HepG2 (cell line): Measurements from ENCODE around the gene DTNB. TPM values are rescaled to one million over a fixed set of nuclear protein-coding genes. Genes with fewer than 3 reads are reported as not detected.
A peak's percentile ranks its signal among the peaks of the same experiment; 100 is the strongest.

Source experiments
- ATF6 ChIP-seq: sonication (generic); formaldehyde crosslinking; conservative IDR thresholded peaks from 2 replicates; pipeline ENCODE4 v1.4.0; 2020; ENCODE audit warnings: missing genetic modification reagents
- FUBP1 ChIP-seq: sonication (generic); formaldehyde crosslinking; IDR thresholded peaks from 2 replicates; pipeline ENCODE4 v1.5.1; 2020; ENCODE audit warnings: missing genetic modification reagents, mild to moderate bottlenecking, borderline replicate concordance
- GFI1 ChIP-seq: sonication (generic); formaldehyde crosslinking; IDR thresholded peaks from 2 replicates; pipeline ENCODE4 v1.5.0; 2020; ENCODE audit warnings: missing genetic modification reagents, mild to moderate bottlenecking, borderline replicate concordance
- MXD1 ChIP-seq: sonication (generic); formaldehyde crosslinking; IDR thresholded peaks from 2 replicates; pipeline ENCODE4 v1.4.0; 2020; ENCODE audit warnings: mild to moderate bottlenecking, missing genetic modification reagents
- REST ChIP-seq, 2 experiments: IDR thresholded peaks; 2 replicates each; pipeline ENCODE4 v1.6.1; 2011 to 2012; ENCODE audit warnings: low read length in 2 of 2, borderline replicate concordance in 1 of 2, low read depth in 1 of 2, mild to moderate bottlenecking in 1 of 2, moderate library complexity in 1 of 2
- ZBTB43 ChIP-seq: sonication (generic); formaldehyde crosslinking; conservative IDR thresholded peaks from 2 replicates; pipeline ENCODE4 v1.4.0; 2020; ENCODE audit warnings: missing genetic modification reagents
- ZBTB46 ChIP-seq: sonication (generic); formaldehyde crosslinking; IDR thresholded peaks from 2 replicates; pipeline ENCODE4 v1.4.0; 2020; ENCODE audit warnings: mild to moderate bottlenecking, missing genetic modification reagents, borderline replicate concordance
- ZNF205 ChIP-seq: IDR thresholded peaks from 2 replicates; pipeline ENCODE4 v1.6.1; 2018; ENCODE audit warnings: missing biosample characterization, missing genetic modification reagents
- ZNF800 ChIP-seq: sonication (generic); formaldehyde crosslinking; IDR thresholded peaks from 2 replicates; pipeline ENCODE4 v1.4.0; 2020; ENCODE audit warnings: missing genetic modification reagents
- ZUFSP ChIP-seq: sonication (generic); formaldehyde crosslinking; IDR thresholded peaks from 2 replicates; pipeline ENCODE4 v1.9.0; 2021; ENCODE audit warnings: missing genetic modification reagents, mild to moderate bottlenecking, borderline replicate concordance
- polyA plus RNA-seq, 8 experiments: library from polyadenylated mRNA; depleted of rRNA in 3 of 8; stranded (reverse) in 7 of 8; unstranded in 1 of 8; fragments of >200 nt; fragmentation: Illumina TruSeq in 4 of 8; extraction: Trizol in 4 of 8; gene quantifications; 2 replicates each; pipeline versions ENCODE4 v1.2.1 to v1.2.3, GENCODE V29; 2011 to 2016; ENCODE audit warnings: low read depth in 4 of 8, missing spikeins in 1 of 8, mixed read lengths in 1 of 8; ENCODE audit not compliant: insufficient read depth in 1 of 8
- total RNA-seq, 5 experiments: library from RNA; depleted of rRNA; stranded (reverse); fragments of >200 nt; fragmentation: Illumina TruSeq; extraction: Trizol; gene quantifications; 2 replicates each; pipeline ENCODE4 v1.2.3, GENCODE V29; 2016; ENCODE audit warnings: low read depth in 1 of 5

The DTNB gene
- total and polyA plus RNA-seq, 2 of the 13 experiments (the other 11 are each of a cell fraction or from before 2014, with no cell fraction given) = 14.4 to 23.9 TPM

GRCh38 chr2:25376750-25377621 is 296.4 kb downstream of the DTNB start (continued):
- TF ChIP-seq ZBTB43 (CRISPR knock-in tag) (0 out of 2 replicates have a peak, but pooled peaks have one; percentile 54), MXD1 (CRISPR knock-in tag) (no peak), ZBTB46 (CRISPR knock-in tag) (peak; percentile 89; the same call in 1 of the 2 replicates), ZNF205 (CRISPR knock-in tag) (no peak), ATF6 (no peak), REST (IDR thresholded peaks at IDR 0.05; ENCODE audit: borderline replicate concordance in 1 of 2, low read depth in 1 of 2, low read length in 2 of 2) (no peak; a peak in 1 of 4 replicates), ZUFSP (no peak), GFI1 (CRISPR knock-in tag) (no peak), FUBP1 (CRISPR knock-in tag) (no peak), ZNF800 (CRISPR knock-in tag) (no peak)
